ENCODE results near the gene SUPV3L1. TPM values are rescaled to one million over a fixed set of nuclear protein-coding genes. Genes with fewer than 3 reads are reported as not detected.

Gene SUPV3L1
- total RNA-seq, 2 experiments from 2014 or later: 78.1 to 78.7 TPM

- H3K4me1 ChIP-seq (ENCODE audit: insufficient read depth, low read length): peaks cover 16% of the 10 kb centered on the region
- no peak overlapping the region for H3K4me3 ChIP-seq (ENCODE audit: low read length)
- Mint-ChIP-seq H3K27me3 (no peaks in the 10 kb centered on the region), H3K36me3 (ENCODE audit: low read depth) (peaks cover 36% of the 10 kb centered on the region), H3K4me3 (no peak overlapping the region), H3K4me1 (ENCODE audit: low read depth) (peaks cover 29% of the 10 kb centered on the region), H3K9me3 (no peaks in the 10 kb centered on the region), H3K27ac (no peak overlapping the region)
- ChIA-PET POLR2A (interaction anchor here (1.6 kb wide), 1 partner anchor 18 kb away, joined by 4 read pairs; no protein-coding TSS in a partner anchor), CTCF (no interaction called here)
- peaks cover 31% of the 10 kb centered on the region for H3K36me3 ChIP-seq (ENCODE audit: insufficient read depth, low read length)
- no peak overlapping the region for H3K27ac ChIP-seq (ENCODE audit: low read depth in 1 of 2, low read length in 2 of 2)
- no peaks in the 10 kb centered on the region for H3K27me3 ChIP-seq (ENCODE audit: control insufficient read depth in 1 of 2, insufficient read depth in 2 of 2, low read length in 2 of 2)
- intact Hi-C loops (cut with DNase I, micrococcal nuclease): no loop called here
- TF ChIP-seq CTCF (IDR thresholded peaks at IDR 0.05): no peak
- H3K9me3 ChIP-seq (ENCODE audit: control insufficient read depth in 1 of 2, insufficient read depth in 1 of 2, low read length in 2 of 2): no peaks in the 10 kb centered on the region
- ATAC-seq (ENCODE audit: poor library complexity): no peak
- no peak for DNase-seq
Measured at GRCh38 chr10:69211104-69211503, 31.1 kb downstream of the SUPV3L1 start.

DNA sequence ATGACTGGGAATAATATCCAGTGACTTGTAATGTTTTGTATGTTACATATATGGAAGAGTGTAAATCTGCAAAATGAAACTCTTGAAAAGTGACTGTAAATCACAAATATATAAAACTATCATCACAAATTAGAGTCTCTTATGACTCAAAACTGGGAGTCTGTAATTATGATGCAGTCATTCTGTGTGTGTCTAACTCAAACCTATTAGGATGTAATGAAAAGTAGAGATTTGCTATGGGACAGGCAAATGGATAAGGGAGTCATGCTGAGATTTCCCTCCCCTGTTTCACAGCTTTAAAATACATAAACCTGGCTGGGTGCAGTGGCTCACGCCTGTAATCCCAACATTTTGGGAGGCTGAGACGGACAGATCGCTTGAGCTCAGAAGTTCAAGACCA lies 31.5 kb downstream of the SUPV3L1 start:
- Mint-ChIP-seq H3K9me3 (no peaks in the 10 kb centered on the region), H3K27ac (no peak overlapping the region), H3K4me3 (no peak overlapping the region), H3K27me3 (no peaks in the 10 kb centered on the region), H3K36me3 (ENCODE audit: low read depth) (peaks cover 31% of the 10 kb centered on the region), H3K4me1 (ENCODE audit: low read depth) (peaks cover 30% of the 10 kb centered on the region)
- no peaks in the 10 kb centered on the region for H3K27me3 ChIP-seq (ENCODE audit: control insufficient read depth in 1 of 2, insufficient read depth in 2 of 2, low read length in 2 of 2)
- intact Hi-C loops (cut with DNase I, micrococcal nuclease): no loop called here
- ATAC-seq (ENCODE audit: poor library complexity): no peak
- ChIA-PET POLR2A (interaction anchor here (1.6 kb wide), 1 partner anchor 18 kb away, joined by 4 read pairs; no protein-coding TSS in a partner anchor), CTCF (no interaction called here)
- H3K9me3 ChIP-seq (ENCODE audit: control insufficient read depth in 1 of 2, insufficient read depth in 1 of 2, low read length in 2 of 2): no peaks in the 10 kb centered on the region
- peaks cover 17% of the 10 kb centered on the region for H3K4me1 ChIP-seq (ENCODE audit: insufficient read depth, low read length)
- H3K27ac ChIP-seq (ENCODE audit: low read depth in 1 of 2, low read length in 2 of 2): no peak overlapping the region
- H3K36me3 ChIP-seq (ENCODE audit: insufficient read depth, low read length): peaks cover 27% of the 10 kb centered on the region
- TF ChIP-seq CTCF (IDR thresholded peaks at IDR 0.05): no peak
- no peak for DNase-seq
- no peak overlapping the region for H3K4me3 ChIP-seq (ENCODE audit: low read length)

GRCh38 chr10:69213591-69214311 lies 33.7 kb downstream of the SUPV3L1 start:
- Histone ChIP-seq H3K9me3 (ENCODE audit: control insufficient read depth in 1 of 2, insufficient read depth in 1 of 2, low read length in 2 of 2) (no peaks in the 10 kb centered on the region), H3K4me3 (ENCODE audit: low read length) (no peak overlapping the region), H3K4me1 (ENCODE audit: insufficient read depth, low read length) (peaks cover 17% of the 10 kb centered on the region), H3K27me3 (ENCODE audit: control insufficient read depth in 1 of 2, insufficient read depth in 2 of 2, low read length in 2 of 2) (no peaks in the 10 kb centered on the region), H3K27ac (ENCODE audit: low read depth in 1 of 2, low read length in 2 of 2) (no peak overlapping the region), H3K36me3 (ENCODE audit: insufficient read depth, low read length) (peaks cover 7% of the 10 kb centered on the region)
- no peak overlapping the region for H3K4me3 Mint-ChIP-seq
- no peaks in the 10 kb centered on the region for H3K27me3 Mint-ChIP-seq
- POLR2A ChIA-PET: interaction anchor here (2.8 kb wide), 1 partner anchor 9 kb away, joined by 9 read pairs; no protein-coding TSS in a partner anchor
- peaks cover 30% of the 10 kb centered on the region for H3K4me1 Mint-ChIP-seq (ENCODE audit: low read depth)
- no peak for TF ChIP-seq CTCF (IDR thresholded peaks at IDR 0.05)
- H3K36me3 Mint-ChIP-seq (ENCODE audit: low read depth): peaks cover 12% of the 10 kb centered on the region
- intact Hi-C loops (cut with DNase I, micrococcal nuclease): no loop called here
- no peak for ATAC-seq (ENCODE audit: poor library complexity)
- CTCF ChIA-PET: interaction anchor here (1.1 kb wide), 1 partner anchor 24 kb away, joined by 4 read pairs; no protein-coding TSS in a partner anchor
- H3K9me3 Mint-ChIP-seq: no peaks in the 10 kb centered on the region
- peak overlapping the region; percentile 10 for H3K27ac Mint-ChIP-seq
- DNase-seq: no peak

Data from CD4-positive, alpha-beta T cell (primary cell).